Neural cell (in vitro differentiated cells): Measurements from ENCODE around the gene SIGLEC9. TPM values are rescaled to one million over a fixed set of nuclear protein-coding genes. Genes with fewer than 3 reads are reported as not detected.

ENCODE experiments used
- H2AFZ ChIP-seq: fragments of 200-600, 300-800 bp; sonication (generic), shearing (Covaris generic); 2 replicates; pipeline ENCODE4 v1.6.0; 2014; ENCODE audit warnings: low read depth, mild to moderate bottlenecking, antibody characterized with exemption, low read length, moderate library complexity
- H3F3A ChIP-seq: fragments of 200-600 bp; shearing (Covaris generic); 2 replicates; pipeline ENCODE4 v1.6.1; 2016; ENCODE audit warnings: mild to moderate bottlenecking, moderate library complexity, mixed read lengths, antibody characterized with exemption, low read length; ENCODE audit not compliant: insufficient read depth, poor library complexity, severe bottlenecking
- H3K27ac ChIP-seq: fragments of 200-600, 300-800 bp; sonication (generic), shearing (Covaris generic); 2 replicates; pipeline ENCODE4 v1.5.1; 2014; ENCODE audit warnings: mild to moderate bottlenecking, low read length, moderate library complexity
- H3K27me3 ChIP-seq: fragments of 300-800, 200-600 bp; sonication (generic), shearing (Covaris generic); 2 replicates; pipeline ENCODE4 v1.6.0; 2014; ENCODE audit warnings: mild to moderate bottlenecking, low read depth, low read length, moderate library complexity; ENCODE audit not compliant: insufficient read depth
- H3K36me3 ChIP-seq: fragments of 300-800, 200-600 bp; sonication (generic), shearing (Covaris generic); 2 replicates; pipeline ENCODE4 v1.5.1; 2014; ENCODE audit warnings: mild to moderate bottlenecking, antibody characterized with exemption, low read length, moderate library complexity; ENCODE audit not compliant: insufficient read depth
- H3K4me2 ChIP-seq: fragments of 300-800, 200-600 bp; sonication (generic), shearing (Covaris generic); 2 replicates; pipeline ENCODE4 v1.6.0; 2014; ENCODE audit warnings: mild to moderate bottlenecking, low read length
- H3K4me3 ChIP-seq: fragments of 300-800, 200-600 bp; sonication (generic), shearing (Covaris generic); 2 replicates; pipeline ENCODE4 v1.5.1; 2014; ENCODE audit warnings: mild to moderate bottlenecking, low read length, moderate library complexity
- H3K79me2 ChIP-seq: fragments of 200-600 bp; shearing (Covaris generic); replicated peaks from 2 replicates; pipeline ENCODE4 v1.6.0; 2014; ENCODE audit warnings: mild to moderate bottlenecking, low read length, moderate library complexity; ENCODE audit not compliant: insufficient read depth
- H3K9ac ChIP-seq: fragments of 300-800, 200-600 bp; sonication (generic), shearing (Covaris generic); 2 replicates; pipeline ENCODE4 v1.6.1; 2016; ENCODE audit warnings: mild to moderate bottlenecking, low read length, mixed read lengths
- H3K9me2 ChIP-seq: fragments of 200-600 bp; shearing (Covaris generic); 2 replicates; pipeline ENCODE4 v1.6.1; 2016; ENCODE audit warnings: mild to moderate bottlenecking, low read length, mixed read lengths; ENCODE audit not compliant: insufficient read depth
- H3K9me3 ChIP-seq: fragments of 200-600, 300-800 bp; sonication (generic), shearing (Covaris generic); 2 replicates; pipeline ENCODE4 v1.6.1; 2016; ENCODE audit warnings: mild to moderate bottlenecking, mixed run types, low read length, moderate library complexity, mixed read lengths
- H4K20me1 ChIP-seq: fragments of 200-600 bp; shearing (Covaris generic); 2 replicates; pipeline ENCODE4 v1.6.1; 2016; ENCODE audit warnings: mild to moderate bottlenecking, mixed run types; ENCODE audit not compliant: insufficient read depth
- CTCF ChIP-seq: fragments of 450-650 bp; IDR thresholded peaks from 2 replicates; pipeline ENCODE4 v1.5.1; 2014; ENCODE audit warnings: antibody characterized with exemption, mild to moderate bottlenecking, moderate library complexity; ENCODE audit not compliant: poor library complexity, severe bottlenecking
- EP300 ChIP-seq: fragments of 450-650 bp; conservative IDR thresholded peaks from 2 replicates; pipeline ENCODE4 v1.6.1; 2014; ENCODE audit warnings: antibody characterized with exemption, mild to moderate bottlenecking, moderate library complexity; ENCODE audit not compliant: poor library complexity, severe bottlenecking
- EZH2 ChIP-seq: fragments of 200-600, 300-800 bp; shearing (Covaris generic), sonication (generic); IDR thresholded peaks from 2 replicates; pipeline ENCODE4 v1.6.1; 2014; ENCODE audit warnings: antibody characterized with exemption, low read length, borderline replicate concordance, mild to moderate bottlenecking; ENCODE audit not compliant: insufficient read depth, poor library complexity, severe bottlenecking
- MXI1 ChIP-seq: fragments of 450-650 bp; conservative IDR thresholded peaks from 2 replicates; pipeline ENCODE4 v1.6.1; 2014; ENCODE audit warnings: antibody characterized with exemption, mild to moderate bottlenecking; ENCODE audit not compliant: poor library complexity, severe bottlenecking
- POLR2AphosphoS5 ChIP-seq: IDR thresholded peaks from 2 replicates; pipeline ENCODE4 v1.6.1; 2012
- RAD21 ChIP-seq: fragments of 450-650 bp; conservative IDR thresholded peaks from 2 replicates; pipeline ENCODE4 v1.6.1; 2014; ENCODE audit warnings: antibody characterized with exemption, mild to moderate bottlenecking, moderate library complexity
- REST ChIP-seq: IDR thresholded peaks from 2 replicates; pipeline ENCODE4 v1.6.1; 2012; ENCODE audit warnings: borderline replicate concordance
- SMC3 ChIP-seq: fragments of 450-650 bp; conservative IDR thresholded peaks from 2 replicates; pipeline ENCODE4 v1.6.1; 2014; ENCODE audit warnings: antibody characterized with exemption, mild to moderate bottlenecking, moderate library complexity; ENCODE audit not compliant: poor library complexity
- TAF1 ChIP-seq: IDR thresholded peaks from 2 replicates; pipeline ENCODE4 v1.6.1; 2012; ENCODE audit warnings: low read depth
- polyA plus RNA-seq: library from polyadenylated mRNA; depleted of rRNA; stranded (reverse); fragments of >200 nt; gene quantifications from 2 replicates; pipeline ENCODE4 v1.2.3, GENCODE V29; 2014

SIGLEC9 gene
- polyA plus RNA-seq, 1 donor from 2014 or later = not detected

DNA sequence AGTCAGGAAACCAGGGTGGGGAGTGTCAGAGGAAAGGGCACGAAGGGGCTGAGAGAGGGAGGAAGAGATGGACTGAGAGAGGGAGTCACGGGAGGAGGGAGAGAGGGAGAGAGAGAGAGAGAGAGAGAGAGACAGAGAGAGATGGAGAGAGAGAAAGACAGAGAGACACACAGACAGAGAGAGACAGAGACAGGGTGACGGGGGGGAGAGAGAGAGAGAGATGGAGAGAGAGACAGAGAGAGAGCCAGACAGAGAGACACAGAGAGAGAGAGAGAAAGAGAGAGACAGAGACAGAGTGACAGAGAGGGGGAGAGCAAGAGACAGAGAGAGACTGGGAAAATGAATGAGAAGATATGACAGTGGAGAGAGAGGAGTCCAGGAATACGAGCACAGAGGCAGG lies 41.5 kb upstream of the SIGLEC9 start:
- H3K79me2 ChIP-seq = no peaks in the 10 kb centered on the region
- no peaks in the 10 kb centered on the region for H3F3A ChIP-seq
- TF ChIP-seq MXI1 (no peak), SMC3 (no peak), TAF1 (no peak), CTCF (no peak), EZH2 (no peak), REST (no peak), RAD21 (no peak), POLR2AphosphoS5 (no peak)
- H3K9me3 ChIP-seq = no peaks in the 10 kb centered on the region
- no peaks in the 10 kb centered on the region for H3K36me3 ChIP-seq
- no peaks in the 10 kb centered on the region for H3K27me3 ChIP-seq
- no peak overlapping the region for H3K4me3 ChIP-seq
- H4K20me1 ChIP-seq = no peaks in the 10 kb centered on the region
- H3K9ac ChIP-seq = no peak overlapping the region
- no peak overlapping the region for H3K27ac ChIP-seq
- no peak overlapping the region for H2AFZ ChIP-seq
- H3K4me2 ChIP-seq = no peak overlapping the region
- H3K9me2 ChIP-seq = no peaks in the 10 kb centered on the region

- Histone ChIP-seq H3K9me3 (no peaks in the 10 kb centered on the region), H4K20me1 (no peaks in the 10 kb centered on the region), H3K4me2 (no peak overlapping the region), H3K4me3 (no peak overlapping the region), H3K9ac (no peak overlapping the region), H3K36me3 (no peaks in the 10 kb centered on the region), H3K27me3 (no peaks in the 10 kb centered on the region), H3K79me2 (no peaks in the 10 kb centered on the region), H3K27ac (no peak overlapping the region), H2AFZ (no peak overlapping the region), H3F3A (no peaks in the 10 kb centered on the region), H3K9me2 (no peaks in the 10 kb centered on the region)
- TF ChIP-seq CTCF = no peak
- TF ChIP-seq EP300 = no peak
These were observed 40.9 kb upstream of the SIGLEC9 start for GRCh38 chr19:51083783-51084182.
